Fibroblast of lung (primary cell): ENCODE results near the gene PNKP.

ENCODE experiments used
- EZH2 ChIP-seq: IDR thresholded peaks from 2 replicates; pipeline ENCODE4 v1.5.1; 2012; ENCODE audit warnings: low read length, control low read depth, mild to moderate bottlenecking; ENCODE audit errors: missing control alignments
- TF ChIP-seq, protein P1 (sequence below), 2 donors: IDR thresholded peaks in 1 of 2; conservative IDR thresholded peaks in 1 of 2; 1 replicate in 1 of 2; 2 replicates in 1 of 2; pipeline ENCODE4 v1.5.1; 2011 to 2012; ENCODE audit warnings: low read length in 2 of 2, control low read depth in 1 of 2, inconsistent platforms in 1 of 2, low read depth in 1 of 2, mild to moderate bottlenecking in 1 of 2

DNA sequence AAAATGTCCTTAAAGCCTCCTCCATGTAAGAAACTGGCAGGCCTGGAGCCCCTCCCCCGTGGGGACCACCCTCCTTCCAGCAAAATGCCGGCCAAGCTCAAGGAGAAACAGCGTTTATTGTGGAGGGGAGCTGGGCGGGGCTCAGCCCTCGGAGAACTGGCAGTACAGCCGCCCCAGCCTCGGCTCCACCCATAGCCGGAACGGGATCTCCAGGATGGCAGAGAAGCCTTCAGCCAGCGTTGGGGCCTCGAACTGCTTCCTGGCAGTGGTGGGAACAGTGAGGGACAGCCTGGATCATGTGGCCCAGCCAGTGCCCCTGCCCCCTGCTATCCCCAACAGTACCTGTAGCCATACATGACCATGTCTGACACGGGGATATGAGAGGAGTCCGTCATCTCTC is 6.3 kb downstream of the PNKP start:
- TF ChIP-seq, protein P1, sequence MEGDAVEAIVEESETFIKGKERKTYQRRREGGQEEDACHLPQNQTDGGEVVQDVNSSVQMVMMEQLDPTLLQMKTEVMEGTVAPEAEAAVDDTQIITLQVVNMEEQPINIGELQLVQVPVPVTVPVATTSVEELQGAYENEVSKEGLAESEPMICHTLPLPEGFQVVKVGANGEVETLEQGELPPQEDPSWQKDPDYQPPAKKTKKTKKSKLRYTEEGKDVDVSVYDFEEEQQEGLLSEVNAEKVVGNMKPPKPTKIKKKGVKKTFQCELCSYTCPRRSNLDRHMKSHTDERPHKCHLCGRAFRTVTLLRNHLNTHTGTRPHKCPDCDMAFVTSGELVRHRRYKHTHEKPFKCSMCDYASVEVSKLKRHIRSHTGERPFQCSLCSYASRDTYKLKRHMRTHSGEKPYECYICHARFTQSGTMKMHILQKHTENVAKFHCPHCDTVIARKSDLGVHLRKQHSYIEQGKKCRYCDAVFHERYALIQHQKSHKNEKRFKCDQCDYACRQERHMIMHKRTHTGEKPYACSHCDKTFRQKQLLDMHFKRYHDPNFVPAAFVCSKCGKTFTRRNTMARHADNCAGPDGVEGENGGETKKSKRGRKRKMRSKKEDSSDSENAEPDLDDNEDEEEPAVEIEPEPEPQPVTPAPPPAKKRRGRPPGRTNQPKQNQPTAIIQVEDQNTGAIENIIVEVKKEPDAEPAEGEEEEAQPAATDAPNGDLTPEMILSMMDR (conservative IDR thresholded peaks at IDR 0.05 in 1 of 2, IDR thresholded peaks at IDR 0.05 in 1 of 2; ENCODE audit: low read depth in 1 of 2, low read length in 2 of 2), result no peak
- no peak for TF ChIP-seq EZH2
